Measurements from ENCODE around the gene UTP25. TPM values are rescaled to one million over a fixed set of nuclear protein-coding genes. Genes with fewer than 3 reads are reported as not detected.

UTP25 gene
- total and polyA plus RNA-seq, 2 donors: 2.9 to 6.2 TPM

GRCh38 chr1:209871430-209871829, 43.7 kb downstream of the UTP25 start:
- WGBS: 95% methylated on average over 2 of the region's 2 CpGs
- H3K4me1 ChIP-seq (ENCODE audit: control insufficient read depth in 2 of 2, insufficient read depth in 2 of 2, low read length in 2 of 2): no peaks in the 10 kb centered on the region
- H3K9me3 ChIP-seq (ENCODE audit: control insufficient read depth in 2 of 2, insufficient read depth in 1 of 2, low read length in 1 of 2): no peaks in the 10 kb centered on the region
- H3K27me3 ChIP-seq (ENCODE audit: control insufficient read depth in 2 of 2, insufficient read depth in 1 of 2, low read length in 1 of 2): no peaks in the 10 kb centered on the region
- H3K4me3 ChIP-seq (ENCODE audit: low read length in 2 of 2): no peak overlapping the region
- no peaks in the 10 kb centered on the region for H3K36me3 ChIP-seq (ENCODE audit: control insufficient read depth in 2 of 2, insufficient read depth in 2 of 2, low read length in 1 of 2)
- H3K27ac ChIP-seq (ENCODE audit: low read depth in 1 of 2, low read length in 1 of 2): no peak overlapping the region
- no peak for DNase-seq (ENCODE audit: low read depth in 6 of 9, low spot score in 9 of 9)

GRCh38 chr1:209873067-209873799, 45.5 kb downstream of the UTP25 start:
- no peak overlapping the region for H3K4me3 ChIP-seq (ENCODE audit: low read length in 2 of 2)
- no peak overlapping the region for H3K27ac ChIP-seq (ENCODE audit: low read depth in 1 of 2, low read length in 1 of 2)
- WGBS: 92% methylated on average over 3 of the region's 3 CpGs
- no peaks in the 10 kb centered on the region for H3K36me3 ChIP-seq (ENCODE audit: control insufficient read depth in 2 of 2, insufficient read depth in 2 of 2, low read length in 1 of 2)
- H3K27me3 ChIP-seq (ENCODE audit: control insufficient read depth in 2 of 2, insufficient read depth in 1 of 2, low read length in 1 of 2): no peaks in the 10 kb centered on the region
- H3K9me3 ChIP-seq (ENCODE audit: control insufficient read depth in 2 of 2, insufficient read depth in 1 of 2, low read length in 1 of 2): no peaks in the 10 kb centered on the region
- H3K4me1 ChIP-seq (ENCODE audit: control insufficient read depth in 2 of 2, insufficient read depth in 2 of 2, low read length in 2 of 2): no peaks in the 10 kb centered on the region
- DNase-seq (ENCODE audit: low read depth in 6 of 9, low spot score in 9 of 9): no peak

- Histone ChIP-seq H3K27ac (ENCODE audit: low read depth in 1 of 2, low read length in 1 of 2) (no peak overlapping the region), H3K27me3 (ENCODE audit: control insufficient read depth in 2 of 2, insufficient read depth in 1 of 2, low read length in 1 of 2) (peaks cover 0 to 2% of the 10 kb centered on the region in 2 donors), H3K4me1 (ENCODE audit: control insufficient read depth in 2 of 2, insufficient read depth in 2 of 2, low read length in 2 of 2) (no peaks in the 10 kb centered on the region), H3K36me3 (ENCODE audit: control insufficient read depth in 2 of 2, insufficient read depth in 2 of 2, low read length in 1 of 2) (no peaks in the 10 kb centered on the region), H3K4me3 (ENCODE audit: low read length in 2 of 2) (no peak overlapping the region), H3K9me3 (ENCODE audit: control insufficient read depth in 2 of 2, insufficient read depth in 1 of 2, low read length in 1 of 2) (no peaks in the 10 kb centered on the region)
- DNase-seq (ENCODE audit: low read depth in 6 of 9, low spot score in 9 of 9): no peak
- WGBS: 88% methylated on average over 7 of the region's 7 CpGs
Measured at GRCh38 chr1:209875515-209875914, 47.7 kb downstream of the UTP25 start.

- H3K4me1 ChIP-seq (ENCODE audit: control insufficient read depth in 2 of 2, insufficient read depth in 2 of 2, low read length in 2 of 2): no peaks in the 10 kb centered on the region
- no peak overlapping the region for H3K4me3 ChIP-seq (ENCODE audit: low read length in 2 of 2)
- H3K27me3 ChIP-seq (ENCODE audit: control insufficient read depth in 2 of 2, insufficient read depth in 1 of 2, low read length in 1 of 2): peaks cover 0 to 2% of the 10 kb centered on the region in 2 donors
- H3K27ac ChIP-seq (ENCODE audit: low read depth in 1 of 2, low read length in 1 of 2): no peak overlapping the region
- H3K9me3 ChIP-seq (ENCODE audit: control insufficient read depth in 2 of 2, insufficient read depth in 1 of 2, low read length in 1 of 2): no peaks in the 10 kb centered on the region
- no peaks in the 10 kb centered on the region for H3K36me3 ChIP-seq (ENCODE audit: control insufficient read depth in 2 of 2, insufficient read depth in 2 of 2, low read length in 1 of 2)
- 87% methylated on average over 6 of the region's 6 CpGs for WGBS
- DNase-seq (ENCODE audit: low read depth in 6 of 9, low spot score in 9 of 9): no peak
Measured at GRCh38 chr1:209876078-209876800, 48.5 kb downstream of the UTP25 start.

GRCh38 chr1:209877087-209877764, 49.5 kb downstream of the UTP25 start:
- H3K4me1 ChIP-seq (ENCODE audit: control insufficient read depth in 2 of 2, insufficient read depth in 2 of 2, low read length in 2 of 2): no peaks in the 10 kb centered on the region
- no peak overlapping the region for H3K27ac ChIP-seq (ENCODE audit: low read depth in 1 of 2, low read length in 1 of 2)
- no peaks in the 10 kb centered on the region for H3K36me3 ChIP-seq (ENCODE audit: control insufficient read depth in 2 of 2, insufficient read depth in 2 of 2, low read length in 1 of 2)
- H3K9me3 ChIP-seq (ENCODE audit: control insufficient read depth in 2 of 2, insufficient read depth in 1 of 2, low read length in 1 of 2): no peaks in the 10 kb centered on the region
- WGBS: 77% methylated on average over 2 of the region's 2 CpGs
- H3K4me3 ChIP-seq (ENCODE audit: low read length in 2 of 2): no peak overlapping the region
- no peak for DNase-seq (ENCODE audit: low read depth in 6 of 9, low spot score in 9 of 9)
- H3K27me3 ChIP-seq (ENCODE audit: control insufficient read depth in 2 of 2, insufficient read depth in 1 of 2, low read length in 1 of 2): peaks cover 0 to 2% of the 10 kb centered on the region in 2 donors

DNA sequence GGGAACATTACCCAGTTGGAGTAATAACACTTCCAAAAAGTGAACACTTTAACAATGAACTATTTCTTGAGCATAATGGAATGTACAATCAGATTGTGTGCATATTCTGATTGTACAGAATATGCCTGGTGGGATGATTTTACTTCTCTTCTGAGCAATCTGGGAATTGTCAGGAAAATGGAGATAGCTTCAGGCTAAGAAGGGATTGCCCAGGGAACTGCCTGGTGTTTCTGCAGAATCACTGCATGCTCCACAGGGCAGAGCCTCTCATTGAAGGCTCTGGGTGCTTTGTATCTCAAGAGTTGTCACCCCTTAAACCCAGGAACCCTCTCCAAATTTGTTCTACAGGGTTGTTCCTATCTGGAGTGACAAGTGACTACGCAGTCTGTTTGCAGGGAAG, 51.2 kb downstream of the UTP25 start:
- Histone ChIP-seq H3K4me3 (ENCODE audit: low read length in 2 of 2) (no peak overlapping the region), H3K27me3 (ENCODE audit: control insufficient read depth in 2 of 2, insufficient read depth in 1 of 2, low read length in 1 of 2) (peaks cover 0 to 2% of the 10 kb centered on the region in 2 donors), H3K4me1 (ENCODE audit: control insufficient read depth in 2 of 2, insufficient read depth in 2 of 2, low read length in 2 of 2) (no peaks in the 10 kb centered on the region), H3K36me3 (ENCODE audit: control insufficient read depth in 2 of 2, insufficient read depth in 2 of 2, low read length in 1 of 2) (no peaks in the 10 kb centered on the region), H3K9me3 (ENCODE audit: control insufficient read depth in 2 of 2, insufficient read depth in 1 of 2, low read length in 1 of 2) (no peaks in the 10 kb centered on the region), H3K27ac (ENCODE audit: low read depth in 1 of 2, low read length in 1 of 2) (no peak overlapping the region)
- DNase-seq (ENCODE audit: low read depth in 6 of 9, low spot score in 9 of 9): no peak
- 93% methylated on average over 1 of the region's 1 CpG for WGBS

GRCh38 chr1:209879539-209879938, 51.8 kb downstream of the UTP25 start:
- Histone ChIP-seq H3K9me3 (ENCODE audit: control insufficient read depth in 2 of 2, insufficient read depth in 1 of 2, low read length in 1 of 2) (no peaks in the 10 kb centered on the region), H3K36me3 (ENCODE audit: control insufficient read depth in 2 of 2, insufficient read depth in 2 of 2, low read length in 1 of 2) (no peaks in the 10 kb centered on the region), H3K27me3 (ENCODE audit: control insufficient read depth in 2 of 2, insufficient read depth in 1 of 2, low read length in 1 of 2) (peaks cover 0 to 2% of the 10 kb centered on the region in 2 donors), H3K27ac (ENCODE audit: low read depth in 1 of 2, low read length in 1 of 2) (no peak overlapping the region), H3K4me1 (ENCODE audit: control insufficient read depth in 2 of 2, insufficient read depth in 2 of 2, low read length in 2 of 2) (no peaks in the 10 kb centered on the region), H3K4me3 (ENCODE audit: low read length in 2 of 2) (no peak overlapping the region)
- no peak for DNase-seq (ENCODE audit: low read depth in 6 of 9, low spot score in 9 of 9)
- WGBS: 91% methylated on average over 12 of the region's 12 CpGs

DNA sequence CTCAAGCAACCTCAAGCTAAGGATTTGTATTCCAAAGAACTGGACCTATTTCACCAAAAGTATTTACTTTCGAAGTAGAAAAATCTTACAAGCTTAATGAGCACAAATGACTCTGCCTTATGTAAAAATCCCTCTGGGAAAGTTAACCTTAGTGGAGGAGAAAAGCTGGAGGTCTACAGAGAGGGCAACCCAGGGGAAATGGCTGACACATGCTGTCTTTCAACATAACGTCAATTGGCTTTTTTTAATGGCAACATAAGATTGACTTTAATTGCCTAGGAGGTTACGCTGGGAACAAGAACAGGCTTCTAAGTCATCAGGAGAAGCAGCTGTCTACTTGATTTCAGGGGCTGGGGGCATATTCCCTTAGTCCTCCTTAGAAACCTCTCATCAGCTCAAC, 52.3 kb downstream of the UTP25 start:
- H3K36me3 ChIP-seq (ENCODE audit: control insufficient read depth in 2 of 2, insufficient read depth in 2 of 2, low read length in 1 of 2): no peaks in the 10 kb centered on the region
- WGBS: 97% methylated on average over 3 of the region's 3 CpGs
- H3K9me3 ChIP-seq (ENCODE audit: control insufficient read depth in 2 of 2, insufficient read depth in 1 of 2, low read length in 1 of 2): no peaks in the 10 kb centered on the region
- no peak for DNase-seq (ENCODE audit: low read depth in 6 of 9, low spot score in 9 of 9)
- no peaks in the 10 kb centered on the region for H3K4me1 ChIP-seq (ENCODE audit: control insufficient read depth in 2 of 2, insufficient read depth in 2 of 2, low read length in 2 of 2)
- no peak overlapping the region for H3K4me3 ChIP-seq (ENCODE audit: low read length in 2 of 2)
- no peak overlapping the region for H3K27ac ChIP-seq (ENCODE audit: low read depth in 1 of 2, low read length in 1 of 2)
- peaks cover 0 to 2% of the 10 kb centered on the region in 2 donors for H3K27me3 ChIP-seq (ENCODE audit: control insufficient read depth in 2 of 2, insufficient read depth in 1 of 2, low read length in 1 of 2)

DNA sequence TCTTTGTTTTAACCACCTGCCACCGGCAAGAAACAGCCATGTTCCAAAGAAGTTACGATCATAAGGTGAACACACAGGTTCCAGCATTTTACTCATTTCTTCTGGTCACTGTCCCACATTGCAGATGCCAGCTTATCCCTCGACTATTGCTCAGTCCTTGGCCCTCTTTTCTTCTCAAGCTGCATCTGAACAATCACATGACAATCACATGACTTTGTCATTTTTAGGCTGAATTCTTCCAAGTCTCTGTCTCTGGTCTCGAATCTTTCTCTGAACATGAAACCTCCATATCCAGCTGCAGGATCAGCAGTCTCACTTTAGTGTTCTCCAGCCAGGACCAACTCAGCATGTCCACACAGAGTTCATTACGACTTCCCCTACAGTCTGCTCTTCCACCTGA, 53.8 kb downstream of the UTP25 start:
- no peak overlapping the region for H3K27ac ChIP-seq (ENCODE audit: low read depth in 1 of 2, low read length in 1 of 2)
- DNase-seq (ENCODE audit: low read depth in 6 of 9, low spot score in 9 of 9): no peak
- no peaks in the 10 kb centered on the region for H3K9me3 ChIP-seq (ENCODE audit: control insufficient read depth in 2 of 2, insufficient read depth in 1 of 2, low read length in 1 of 2)
- H3K4me3 ChIP-seq (ENCODE audit: low read length in 2 of 2): no peak overlapping the region
- H3K27me3 ChIP-seq (ENCODE audit: control insufficient read depth in 2 of 2, insufficient read depth in 1 of 2, low read length in 1 of 2): peaks cover 0 to 2% of the 10 kb centered on the region in 2 donors
- H3K4me1 ChIP-seq (ENCODE audit: control insufficient read depth in 2 of 2, insufficient read depth in 2 of 2, low read length in 2 of 2): no peaks in the 10 kb centered on the region
- no peaks in the 10 kb centered on the region for H3K36me3 ChIP-seq (ENCODE audit: control insufficient read depth in 2 of 2, insufficient read depth in 2 of 2, low read length in 1 of 2)
- 93% methylated on average over 5 of the region's 5 CpGs for WGBS
